ENCODE data around the gene MMEL1.

GRCh38 chr1:2552189-2552588 lies 80.6 kb downstream of the MMEL1 start:
- no peak for TF ChIP-seq CTCF (IDR thresholded peaks at IDR 0.05)
- no peak for TF ChIP-seq POLR2AphosphoS5 (IDR thresholded peaks at IDR 0.05)

Data from prostate gland (tissue), 2 donors.